GM12875 (cell line): ENCODE results near the gene LRP4.

Experiments used
- H3K4me3 ChIP-seq: one replicate; pipeline ENCODE4 v1.5.1; 2011; ENCODE audit warnings: low read depth, low read length, control low read depth
- TF ChIP-seq, protein P1 (sequence below): IDR thresholded peaks from 2 replicates; pipeline ENCODE4 v1.5.1; 2011; ENCODE audit warnings: low read depth, mild to moderate bottlenecking, control low read depth, inconsistent platforms, low read length, moderate library complexity, borderline replicate concordance; ENCODE audit not compliant: insufficient read depth

LRP4 gene

DNA sequence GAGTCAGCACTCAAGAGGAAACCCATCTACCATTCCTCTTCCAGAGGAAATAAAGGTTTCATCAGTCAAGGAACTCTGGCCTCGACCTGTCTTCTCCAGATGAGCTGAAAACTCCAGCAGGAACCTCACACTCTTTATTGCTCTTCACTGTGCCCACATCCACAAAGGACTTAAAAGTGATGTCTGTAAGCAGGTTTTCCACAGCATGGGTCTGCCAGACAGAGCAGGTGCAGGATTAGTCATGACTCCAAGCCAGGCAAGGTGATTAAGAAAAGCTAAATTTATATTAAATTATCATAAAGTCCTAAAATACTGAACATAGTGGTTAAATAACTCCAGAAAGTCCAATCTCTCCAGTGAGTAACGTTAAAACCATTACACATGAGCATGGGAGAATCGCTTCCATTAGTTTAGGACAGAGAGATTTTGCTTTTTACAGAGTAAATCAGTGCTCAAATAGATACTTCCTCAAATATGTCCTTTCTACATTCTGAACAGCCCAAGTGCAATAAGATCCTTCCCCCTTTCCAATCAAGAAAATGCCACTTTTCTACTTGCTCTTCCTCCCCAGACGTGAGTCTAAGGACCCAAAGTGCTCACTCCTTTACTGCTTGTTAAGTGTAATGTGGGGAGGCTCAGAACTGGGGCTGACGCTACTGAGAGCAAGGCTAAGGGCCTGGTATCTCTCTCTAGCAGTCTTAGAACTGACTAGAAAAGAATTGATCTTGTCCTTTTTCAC lies 61.6 kb downstream of the LRP4 start:
- TF ChIP-seq, protein P1, sequence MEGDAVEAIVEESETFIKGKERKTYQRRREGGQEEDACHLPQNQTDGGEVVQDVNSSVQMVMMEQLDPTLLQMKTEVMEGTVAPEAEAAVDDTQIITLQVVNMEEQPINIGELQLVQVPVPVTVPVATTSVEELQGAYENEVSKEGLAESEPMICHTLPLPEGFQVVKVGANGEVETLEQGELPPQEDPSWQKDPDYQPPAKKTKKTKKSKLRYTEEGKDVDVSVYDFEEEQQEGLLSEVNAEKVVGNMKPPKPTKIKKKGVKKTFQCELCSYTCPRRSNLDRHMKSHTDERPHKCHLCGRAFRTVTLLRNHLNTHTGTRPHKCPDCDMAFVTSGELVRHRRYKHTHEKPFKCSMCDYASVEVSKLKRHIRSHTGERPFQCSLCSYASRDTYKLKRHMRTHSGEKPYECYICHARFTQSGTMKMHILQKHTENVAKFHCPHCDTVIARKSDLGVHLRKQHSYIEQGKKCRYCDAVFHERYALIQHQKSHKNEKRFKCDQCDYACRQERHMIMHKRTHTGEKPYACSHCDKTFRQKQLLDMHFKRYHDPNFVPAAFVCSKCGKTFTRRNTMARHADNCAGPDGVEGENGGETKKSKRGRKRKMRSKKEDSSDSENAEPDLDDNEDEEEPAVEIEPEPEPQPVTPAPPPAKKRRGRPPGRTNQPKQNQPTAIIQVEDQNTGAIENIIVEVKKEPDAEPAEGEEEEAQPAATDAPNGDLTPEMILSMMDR = no peak
- no peak overlapping the region for H3K4me3 ChIP-seq

DNA sequence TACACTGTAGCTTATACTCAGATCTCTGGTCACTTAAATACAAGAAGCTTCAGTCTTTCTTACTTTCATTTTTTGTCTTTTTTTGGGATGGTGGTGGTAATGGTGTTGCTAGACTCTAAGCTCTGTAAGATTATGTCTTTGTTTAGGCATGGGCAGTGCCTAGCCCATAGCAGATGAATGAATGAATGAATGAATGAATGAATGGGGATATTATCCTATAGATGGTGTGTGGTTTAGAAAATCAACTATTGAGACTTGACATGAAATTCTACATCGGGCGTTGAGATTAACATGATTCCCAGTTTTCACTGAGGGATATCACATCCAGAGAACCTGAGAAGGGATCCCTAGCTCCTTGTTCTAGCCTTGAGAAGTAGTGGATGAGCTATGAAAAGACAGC lies 62.5 kb downstream of the LRP4 start:
- TF ChIP-seq, protein P1 = no peak
- H3K4me3 ChIP-seq = no peak overlapping the region

DNA sequence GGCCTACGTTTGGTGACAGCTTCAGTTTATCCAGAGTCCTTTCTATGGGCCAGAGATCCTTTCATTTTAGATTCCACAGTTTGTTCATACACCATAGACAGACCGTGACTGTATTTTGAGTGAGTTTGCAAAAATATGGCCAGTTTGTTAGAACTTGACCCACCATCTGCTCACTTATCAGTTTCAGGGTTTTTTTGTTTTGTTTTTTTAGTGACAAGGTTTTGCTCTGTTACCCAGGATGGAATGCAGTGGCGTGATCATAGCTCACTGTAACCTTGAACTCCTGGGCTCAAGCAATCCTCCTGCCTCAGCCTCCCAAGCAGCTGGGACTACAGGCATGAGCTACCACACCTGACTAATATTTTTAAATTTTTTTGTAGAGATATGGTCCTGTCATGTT lies 63.2 kb downstream of the LRP4 start:
- no peak overlapping the region for H3K4me3 ChIP-seq
- TF ChIP-seq, protein P1 = no peak

DNA sequence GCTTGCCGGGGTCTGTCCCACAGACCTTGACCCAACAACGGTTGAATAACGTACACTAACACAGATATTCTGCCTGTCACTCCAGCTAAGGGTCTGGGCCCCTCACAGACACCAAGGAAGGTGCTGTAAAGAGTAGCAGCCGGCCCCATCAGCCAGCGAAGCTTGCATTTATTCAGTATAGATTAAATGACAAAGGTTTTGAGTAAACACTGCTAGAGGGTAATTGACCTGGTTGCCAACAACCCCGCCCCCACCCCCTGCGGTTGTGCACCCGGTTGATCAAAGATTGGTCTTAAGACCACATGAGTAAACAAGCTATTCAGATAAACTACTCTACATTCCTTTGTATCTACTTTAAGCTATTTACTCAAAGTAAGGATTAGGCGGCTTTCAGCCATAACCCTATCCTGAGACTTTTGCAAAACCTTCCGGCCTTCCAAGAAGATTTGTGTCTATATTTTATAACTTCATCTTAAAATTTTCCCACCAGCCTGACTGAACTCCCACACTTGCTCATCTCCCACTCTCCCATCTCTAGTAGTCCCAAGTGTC lies 67.4 kb downstream of the LRP4 start:
- TF ChIP-seq, protein P1 = no peak
- no peak overlapping the region for H3K4me3 ChIP-seq

DNA sequence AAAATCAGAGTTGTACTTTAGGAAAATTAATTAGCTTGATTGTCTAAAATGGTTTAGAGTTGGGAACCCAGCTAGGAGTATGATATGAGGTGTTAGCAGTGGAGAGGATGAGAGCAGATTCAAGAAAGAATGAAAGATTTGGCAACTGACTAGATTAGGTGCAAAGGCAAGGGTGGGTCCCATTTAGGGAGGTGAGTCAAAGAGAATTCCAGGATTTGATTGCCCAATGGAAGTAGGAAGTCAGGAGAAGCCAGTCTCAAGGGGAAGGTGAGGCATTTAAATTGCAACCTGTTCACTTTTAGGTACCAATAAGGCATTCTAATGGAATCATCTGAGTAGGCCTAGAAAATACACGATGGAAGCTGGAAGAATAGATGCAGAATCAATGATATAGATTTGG lies 68.7 kb downstream of the LRP4 start:
- TF ChIP-seq, protein P1 = no peak
- H3K4me3 ChIP-seq = no peak overlapping the region

DNA sequence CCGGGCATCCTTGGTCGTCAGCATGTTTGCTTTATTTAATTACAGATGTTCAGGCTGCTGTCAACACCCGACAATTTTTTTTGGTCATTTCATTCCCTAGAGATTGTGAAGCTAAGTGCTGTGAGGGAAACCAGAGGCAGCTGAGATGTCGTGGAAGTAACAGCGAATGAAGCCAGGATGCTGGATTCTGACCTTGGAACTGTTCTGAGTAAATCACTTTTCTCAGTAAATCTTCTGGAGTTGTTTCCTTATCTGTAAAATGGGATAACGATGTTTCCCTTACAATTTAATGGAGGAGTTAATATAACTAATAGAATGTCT lies 71.9 kb downstream of the LRP4 start:
- peak overlapping the region; percentile 97 for H3K4me3 ChIP-seq
- TF ChIP-seq, protein P1 = no peak
